Stimulated activated CD4-positive, alpha-beta T cell treated with anti-CD3 and anti-CD28 coated beads, Interleukin-4, amount 100 ng/mL, for 1 hour (primary cell): ENCODE measurements around the gene ATP5MK.
A peak's percentile ranks its signal among the peaks of the same experiment; 100 is the strongest.
"Not testable (repeated sequence)": the region's sequence is repeated elsewhere in the genome, so short reads cannot be mapped to it uniquely, and the experiment has no call there.

Experiments
- DNase-seq: peaks from one replicate; pipeline ENCODE4 v3.0.0-alpha.2; 2020

ATP5MK gene, protein sequence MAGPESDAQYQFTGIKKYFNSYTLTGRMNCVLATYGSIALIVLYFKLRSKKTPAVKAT

GRCh38 chr10:103396067-103396788 is at the start of gene ATP5MK, which contains the start of gene PDCD11:
Gene ATP5MK, minus strand, starts transcription at chr10:103396475. Its CDS starts 4,018 bp downstream, at chr10:103392457.
Gene PDCD11, plus strand, starts transcription at chr10:103396626. Its CDS starts 1,801 bp downstream, at chr10:103398427.
- DNase-seq = peak; percentile 93

DNA sequence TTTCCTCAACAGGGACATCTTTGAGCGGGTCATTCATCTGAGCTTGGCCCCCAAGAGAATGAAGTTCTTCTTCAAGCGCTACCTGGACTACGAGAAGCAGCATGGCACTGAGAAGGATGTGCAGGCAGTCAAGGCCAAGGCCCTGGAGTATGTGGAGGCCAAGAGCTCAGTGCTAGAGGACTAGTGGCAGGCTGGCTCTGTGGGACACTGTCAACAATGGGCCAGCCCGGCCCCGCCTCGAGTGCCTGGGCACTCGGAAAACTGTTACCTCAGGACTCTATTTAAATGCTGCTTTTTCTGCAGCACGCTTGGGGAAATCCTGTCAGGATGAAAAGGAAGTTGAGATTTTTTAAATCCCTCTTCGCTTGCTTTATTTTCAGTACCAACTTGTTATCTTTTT is 49.1 kb upstream of the ATP5MK start:
- DNase-seq = no peak

DNA sequence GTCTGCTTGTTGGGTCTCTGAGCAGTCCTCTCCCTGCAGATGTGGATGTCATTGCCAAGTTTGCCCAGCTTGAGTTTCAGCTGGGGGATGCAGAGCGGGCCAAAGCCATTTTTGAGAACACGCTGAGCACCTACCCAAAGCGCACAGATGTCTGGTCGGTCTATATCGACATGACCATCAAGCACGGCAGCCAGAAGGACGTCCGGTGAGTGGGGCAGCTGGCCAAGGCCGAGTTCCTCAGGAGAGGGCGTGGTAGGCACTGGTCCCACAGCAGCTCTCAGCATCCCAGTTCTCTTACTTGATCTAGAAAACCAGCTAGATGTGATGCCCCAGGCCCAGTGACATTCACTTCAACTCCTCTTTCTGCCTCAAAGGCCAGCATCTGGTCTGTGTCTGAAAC is 48.2 kb upstream of the ATP5MK start:
- DNase-seq = no peak

DNA sequence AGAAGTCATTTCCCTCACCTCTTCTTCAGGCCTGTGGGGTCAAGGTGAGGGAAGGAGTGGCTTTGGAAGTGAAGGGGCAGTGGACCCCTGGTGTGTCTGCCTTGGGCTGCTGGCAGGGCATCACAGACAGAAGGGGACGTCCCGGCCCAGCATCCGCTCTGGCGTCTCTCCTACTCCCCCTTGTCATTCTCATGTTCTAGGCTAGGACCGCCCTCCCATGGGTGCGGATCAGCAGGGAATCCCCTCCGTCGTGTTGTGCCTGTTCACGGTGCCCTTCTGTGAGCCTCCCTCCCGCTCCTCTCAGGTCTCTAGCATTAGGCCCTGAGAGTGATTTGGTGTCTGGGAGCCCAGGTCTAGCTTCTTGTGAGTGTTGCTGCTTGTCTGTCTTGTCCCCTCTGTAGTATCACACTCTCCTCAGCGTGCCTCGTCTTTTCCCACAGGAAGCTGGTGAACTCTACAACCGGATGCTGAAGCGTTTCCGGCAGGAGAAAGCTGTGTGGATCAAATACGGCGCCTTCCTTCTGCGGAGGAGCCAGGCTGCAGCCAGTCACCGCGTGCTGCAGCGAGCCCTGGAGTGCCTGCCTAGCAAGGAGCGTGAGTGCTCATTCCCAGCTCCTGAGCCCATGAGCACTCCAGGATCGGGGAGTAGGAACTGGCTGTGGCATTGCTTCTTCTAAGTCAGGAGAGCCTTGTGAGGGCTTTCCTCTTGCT is 47.4 kb upstream of the ATP5MK start:
- no peak for DNase-seq

GRCh38 chr10:103442031-103442461 is 45.8 kb upstream of the ATP5MK start:
- no peak for DNase-seq

GRCh38 chr10:103441611-103442010 is 45.3 kb upstream of the ATP5MK start:
- no peak for DNase-seq

- no peak for DNase-seq
Measured at GRCh38 chr10:103441206-103441605, 44.9 kb upstream of the ATP5MK start.

GRCh38 chr10:103440416-103440815 is 44.1 kb upstream of the ATP5MK start:
- no peak for DNase-seq

- no peak for DNase-seq
Measured at GRCh38 chr10:103439776-103440175, 43.5 kb upstream of the ATP5MK start.

- no peak for DNase-seq
Measured at GRCh38 chr10:103433858-103434257, 37.6 kb upstream of the ATP5MK start.

DNA sequence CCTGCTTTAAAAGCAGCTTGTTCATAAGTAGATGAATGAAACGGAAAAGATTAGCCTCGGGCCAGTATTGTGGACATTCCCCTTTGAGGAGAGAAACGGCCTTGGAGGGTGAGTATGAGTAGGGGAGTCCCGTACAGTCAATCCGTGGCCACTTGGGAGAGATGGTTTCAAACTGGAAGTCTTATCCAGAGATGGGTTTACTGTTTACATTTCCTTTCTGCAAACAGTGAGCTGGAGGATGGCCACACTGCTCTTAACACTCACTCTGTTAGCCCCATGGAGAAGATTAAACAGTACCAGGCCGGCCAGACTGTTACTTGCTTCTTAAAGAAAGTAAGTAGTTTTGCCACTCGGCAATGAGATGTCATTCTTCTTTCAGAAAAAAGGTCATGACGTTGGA is 35.6 kb upstream of the ATP5MK start:
- no peak for DNase-seq

- no peak for DNase-seq
Measured at GRCh38 chr10:103429647-103430046, 33.4 kb upstream of the ATP5MK start.

DNA sequence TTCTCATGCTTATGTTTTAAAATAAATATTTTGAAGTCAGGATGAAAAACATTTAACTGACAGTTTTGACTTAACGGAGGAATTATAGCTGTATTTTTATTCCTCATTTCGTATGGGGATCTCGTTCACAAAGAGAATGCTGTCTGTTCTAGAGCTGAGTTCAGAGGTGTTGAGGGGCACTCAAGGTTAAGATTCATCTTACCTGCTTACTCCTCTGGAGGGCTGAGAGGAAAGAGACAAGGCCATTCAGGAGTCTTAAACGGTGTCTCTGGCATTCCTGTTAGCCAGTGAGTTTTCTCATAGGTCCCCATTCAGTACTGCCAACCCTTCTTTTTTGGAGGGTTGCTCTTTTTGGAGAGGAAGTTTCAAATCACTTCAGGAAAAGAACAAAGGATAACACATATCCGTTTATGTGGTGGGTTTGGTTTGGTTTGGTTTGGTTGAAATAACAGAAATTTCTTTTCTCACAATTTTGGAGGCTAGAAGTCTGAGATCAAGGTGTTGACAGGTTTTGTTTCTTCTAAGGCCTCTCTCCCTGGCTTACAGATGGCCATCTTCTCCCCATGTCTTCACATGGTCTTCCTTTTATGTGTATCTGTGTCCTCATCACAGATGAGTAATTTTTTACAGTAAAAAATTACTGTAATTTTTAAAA is 32.8 kb upstream of the ATP5MK start:
- no peak for DNase-seq

GRCh38 chr10:103427866-103428265 is 31.6 kb upstream of the ATP5MK start:
- no peak for DNase-seq

GRCh38 chr10:103423748-103424147 is 27.5 kb upstream of the ATP5MK start:
- no peak for DNase-seq

DNA sequence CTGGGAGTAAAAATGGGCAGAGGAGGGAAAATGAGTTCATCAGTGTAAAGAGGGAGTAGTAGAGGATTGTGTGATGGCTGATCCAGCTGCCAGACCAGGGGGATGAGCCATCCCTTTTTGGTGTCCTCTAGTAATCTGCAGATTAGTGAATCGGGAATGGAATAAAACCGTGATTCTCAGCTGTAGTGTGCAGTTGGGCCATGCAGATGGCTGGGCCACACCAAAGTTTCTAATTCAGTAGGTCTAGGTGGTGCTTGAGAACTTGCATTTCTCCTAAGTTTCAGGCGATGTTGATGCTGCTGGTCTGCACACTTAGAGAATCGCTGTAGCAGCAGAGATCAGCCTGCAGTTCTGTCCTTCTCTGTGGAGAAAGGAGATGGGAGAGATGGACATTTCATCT is 22.8 kb upstream of the ATP5MK start:
- no peak for DNase-seq

DNA sequence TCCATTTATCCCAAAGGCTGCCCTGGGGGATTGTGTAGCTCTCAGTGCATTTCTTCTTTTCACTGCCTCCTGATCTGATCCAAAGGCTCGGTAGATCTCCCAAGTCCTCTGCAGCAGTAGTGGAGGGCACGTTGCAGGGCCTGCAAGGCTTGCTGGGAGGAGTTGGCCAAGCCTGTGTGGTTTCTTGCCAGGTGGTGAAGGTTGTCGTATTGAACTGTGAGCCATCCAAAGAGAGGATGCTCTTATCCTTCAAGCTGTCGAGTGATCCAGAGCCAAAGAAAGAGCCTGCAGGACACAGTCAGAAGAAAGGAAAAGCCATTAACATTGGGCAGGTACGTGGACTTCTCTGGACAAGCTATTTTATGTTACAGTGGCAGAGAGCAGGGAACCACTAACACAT is 21.3 kb upstream of the ATP5MK start:
- no peak for DNase-seq

DNA sequence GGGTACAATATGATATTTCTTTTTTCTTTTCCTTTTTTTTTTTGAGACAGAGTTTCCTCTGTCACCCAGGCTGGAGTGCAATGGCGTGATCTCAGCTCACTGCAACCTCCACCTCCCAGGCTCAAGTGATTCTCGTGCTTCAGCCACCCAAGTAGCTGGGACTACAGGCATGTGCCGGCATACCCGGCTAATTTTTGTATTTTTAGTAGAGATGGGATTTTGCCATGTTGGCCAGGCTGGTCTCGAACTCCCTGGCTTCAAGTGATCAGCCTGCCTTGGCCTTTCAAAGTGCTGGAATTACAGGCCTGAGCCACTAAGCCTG is 20.8 kb upstream of the ATP5MK start:
- DNase-seq = not testable (repeated sequence)

DNA sequence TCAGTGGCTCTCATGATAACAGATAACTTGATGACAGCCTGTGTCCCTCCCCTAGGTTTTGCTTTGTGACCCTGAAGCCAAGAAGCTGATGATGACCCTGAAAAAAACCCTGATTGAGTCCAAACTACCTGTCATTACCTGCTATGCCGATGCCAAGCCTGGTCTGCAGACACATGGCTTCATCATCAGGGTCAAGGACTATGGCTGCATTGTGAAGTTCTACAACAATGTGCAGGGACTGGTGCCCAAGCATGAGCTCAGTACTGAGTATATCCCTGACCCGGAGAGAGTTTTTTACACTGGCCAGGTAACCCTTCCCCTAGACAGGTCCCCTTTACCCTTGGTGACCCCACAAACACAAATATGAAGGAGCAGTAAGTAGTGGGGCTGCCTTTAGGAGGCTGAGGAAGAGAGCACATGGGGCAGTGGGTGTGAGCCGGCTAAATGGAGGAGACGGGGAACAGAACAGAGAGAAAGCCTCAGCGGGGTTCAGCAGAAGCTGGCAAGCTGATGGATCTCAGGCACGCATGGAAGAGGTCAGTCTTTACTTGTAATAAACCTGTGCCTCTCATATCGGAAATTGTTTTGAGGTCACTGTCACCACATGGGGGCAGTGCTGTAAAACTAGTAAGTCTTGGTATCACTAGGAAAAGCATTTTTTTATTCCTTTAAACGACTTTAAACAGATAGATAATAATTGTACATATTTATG is 20.3 kb upstream of the ATP5MK start:
- DNase-seq = peak; percentile 31

- DNase-seq = no peak
Measured at GRCh38 chr10:103415581-103415980, 19.3 kb upstream of the ATP5MK start.

DNA sequence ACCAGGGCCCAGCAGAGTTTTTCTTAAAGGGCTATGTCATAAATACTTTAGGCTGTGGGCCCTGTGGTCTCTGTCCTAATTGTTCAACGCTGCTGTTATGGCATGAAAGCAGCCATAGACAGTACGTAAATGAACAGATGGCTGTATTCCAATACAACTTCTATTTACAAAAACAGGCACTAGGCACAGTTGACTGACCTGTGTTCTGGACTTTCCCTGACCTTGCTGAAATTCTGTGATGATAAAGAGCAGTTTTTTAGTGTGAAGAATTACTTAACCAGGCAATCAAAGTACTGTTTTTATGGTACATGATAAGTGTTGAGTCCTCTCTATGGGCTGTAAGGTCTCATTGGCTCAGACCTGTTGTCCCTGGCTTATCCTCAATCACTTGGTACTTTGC is 17.3 kb upstream of the ATP5MK start:
- no peak for DNase-seq

DNA sequence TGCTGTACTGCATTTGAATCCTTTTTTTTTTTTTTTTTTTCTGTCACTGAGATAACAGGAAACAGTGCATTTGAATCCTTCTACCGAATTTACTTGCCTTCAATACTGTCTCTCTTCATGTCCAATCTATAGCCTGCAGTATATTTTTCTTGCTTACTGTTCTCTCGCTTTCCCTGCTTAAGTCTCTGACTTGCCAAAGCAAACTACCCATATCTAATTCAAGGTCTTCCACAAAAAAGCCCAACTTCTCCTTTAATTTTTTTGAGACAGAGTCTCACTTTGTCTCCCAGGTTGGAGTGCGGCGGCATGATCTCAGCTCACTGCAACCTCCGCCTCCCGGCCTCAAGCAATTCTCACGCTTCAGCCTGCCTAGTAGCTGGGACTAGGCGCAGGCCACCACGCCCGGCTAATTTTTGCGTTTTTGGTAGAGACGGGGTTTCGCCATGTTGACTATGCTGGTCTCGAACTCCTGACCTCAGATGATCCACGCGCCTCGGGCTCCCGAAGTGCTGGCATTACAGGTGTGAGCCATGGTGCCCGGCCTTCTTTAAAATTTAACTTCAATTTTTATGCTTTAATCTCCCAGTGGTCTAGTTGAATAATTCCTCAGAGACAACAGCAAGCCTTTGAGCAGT is 1.0 kb upstream of the ATP5MK start:
- no peak for DNase-seq

- no peak for DNase-seq
Measured at GRCh38 chr10:103396789-103397087, 463 bp upstream of the ATP5MK start.
